ENCODE results near the gene YJU2.

Gene YJU2

GRCh38 chr19:4298810-4299550, 52.1 kb downstream of the YJU2 start:
- DNase-seq (ENCODE audit: low read depth in 2 of 2): no peak

- DNase-seq (ENCODE audit: low read depth in 2 of 2): no peak
Observed at GRCh38 chr19:4300589-4300988, 53.7 kb downstream of the YJU2 start.

- no peak for DNase-seq (ENCODE audit: low read depth in 2 of 2)
Observed at GRCh38 chr19:4301590-4302242, 54.8 kb downstream of the YJU2 start.

GRCh38 chr19:4302243-4302640, 55.4 kb downstream of the YJU2 start, which contains the start of gene TMIGD2:
Gene TMIGD2, minus strand, starts transcription at chr19:4302389. Its CDS starts 4 bp downstream, at chr19:4302385.
- DNase-seq (ENCODE audit: low read depth in 2 of 2): no peak

- DNase-seq (ENCODE audit: low read depth in 2 of 2): no peak
Observed at GRCh38 chr19:4303819-4304537, 57.1 kb downstream of the YJU2 start.

GRCh38 chr19:4304538-4305256, 57.8 kb downstream of the YJU2 start, which contains the start of gene FSD1:
Gene FSD1, plus strand, starts transcription at chr19:4304598. Its CDS starts 149 bp downstream, at chr19:4304747.
- DNase-seq (ENCODE audit: low read depth in 2 of 2): peak in 1 of 2 donors; percentile 38

GRCh38 chr19:4305257-4305612, 58.4 kb downstream of the YJU2 start:
- DNase-seq (ENCODE audit: low read depth in 2 of 2): no peak

GRCh38 chr19:4305659-4306058, 58.8 kb downstream of the YJU2 start:
- DNase-seq (ENCODE audit: low read depth in 2 of 2): no peak

GRCh38 chr19:4310247-4311121, 63.6 kb downstream of the YJU2 start:
- no peak for DNase-seq (ENCODE audit: low read depth in 2 of 2)

- DNase-seq (ENCODE audit: low read depth in 2 of 2): no peak
Observed at GRCh38 chr19:4313847-4314490, 67.1 kb downstream of the YJU2 start.

GRCh38 chr19:4316956-4317355, 70.1 kb downstream of the YJU2 start:
- DNase-seq (ENCODE audit: low read depth in 2 of 2): no peak

- DNase-seq (ENCODE audit: low read depth in 2 of 2): no peak
Observed at GRCh38 chr19:4318460-4318859, 71.6 kb downstream of the YJU2 start.
